Cardiac muscle cell (in vitro differentiated cells and primary cell): Measurements from ENCODE around the gene SMYD5. TPM values are rescaled to one million over a fixed set of nuclear protein-coding genes. Genes with fewer than 3 reads are reported as not detected.
"Not testable (repeated sequence)": the region's sequence is repeated elsewhere in the genome, so short reads cannot be mapped to it uniquely, and the experiment has no call there.

ENCODE experiments used
- DNase-seq, 2 donors: peaks; one replicate each; pipeline versions ENCODE4 v3.0.0 to v3.0.0-alpha.2; 2010 to 2017; ENCODE audit warnings: low read depth in 1 of 2, low spot score in 1 of 2
- H3K27ac ChIP-seq: fragments of 200-600 bp; sonication (generic); 2 replicates; pipeline ENCODE4 v1.5.1; 2016
- H3K27me3 ChIP-seq: fragments of 200-600 bp; sonication (generic); 2 replicates; pipeline ENCODE4 v1.6.0; 2016; ENCODE audit warnings: control low read depth
- H3K36me3 ChIP-seq: fragments of 200-600 bp; sonication (generic); 2 replicates; pipeline ENCODE4 v1.5.1; 2016; ENCODE audit warnings: control low read depth
- H3K4me1 ChIP-seq: fragments of 200-600 bp; sonication (generic); 2 replicates; pipeline ENCODE4 v1.8.1; 2017; ENCODE audit warnings: low read depth, mild to moderate bottlenecking, mixed run types
- H3K4me3 ChIP-seq: fragments of 200-600 bp; sonication (generic); 2 replicates; pipeline ENCODE4 v1.5.1; 2016; ENCODE audit warnings: mild to moderate bottlenecking
- H3K9me3 ChIP-seq: fragments of 200-600 bp; sonication (generic); 2 replicates; pipeline ENCODE4 v1.5.1; 2017; ENCODE audit warnings: low read depth, mild to moderate bottlenecking, control low read depth
- CTCF ChIP-seq: IDR thresholded peaks from 2 replicates; pipeline ENCODE4 v1.5.1; 2012; ENCODE audit warnings: low read depth, mild to moderate bottlenecking, low read length
- polyA plus RNA-seq: library from polyadenylated mRNA; unstranded; fragments of >200 nt; fragmentation: Nextera tagmentation; extraction: Ambion mirVana; gene quantifications from 2 replicates; pipeline ENCODE4 v1.2.1, GENCODE V29; 2016
- total RNA-seq: library from RNA; depleted of rRNA; stranded (reverse); fragments of >200 nt; gene quantifications from 2 replicates; pipeline ENCODE4 v1.2.3, GENCODE V29; 2016

Gene SMYD5
- total and polyA plus RNA-seq, 2 experiments from 2014 or later: 26.1 to 27.0 TPM

DNA sequence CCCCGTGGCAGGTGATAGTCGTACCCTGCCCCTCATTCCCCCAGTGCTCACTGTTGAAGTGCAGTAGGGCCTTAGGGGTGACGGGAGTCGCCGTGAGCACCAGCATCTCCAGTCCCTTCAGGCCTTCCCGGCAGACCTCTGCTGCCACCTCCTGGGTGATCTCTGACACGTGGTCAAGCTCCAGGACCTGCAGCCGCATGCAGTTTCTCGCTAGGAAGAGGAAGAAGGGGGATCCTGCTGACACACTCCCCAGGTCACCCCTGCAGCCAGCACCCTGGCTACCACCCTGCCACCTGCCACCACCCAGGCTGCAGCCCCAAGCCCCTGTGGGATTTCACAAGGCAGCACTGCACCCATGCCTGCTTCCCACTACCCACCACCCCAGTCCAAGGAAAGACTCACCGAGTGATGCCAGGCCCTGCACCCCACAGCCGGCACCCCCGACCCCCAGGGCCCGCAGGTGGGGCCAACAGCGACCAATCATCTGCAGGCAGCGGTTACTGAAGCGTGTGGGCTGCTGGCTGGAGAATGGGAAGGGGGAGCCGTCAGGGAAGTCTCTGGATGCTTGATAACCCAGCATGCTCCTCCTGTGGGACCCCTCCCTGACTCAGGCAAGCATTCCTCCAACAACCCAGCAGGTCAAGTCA, 46.4 kb downstream of the SMYD5 start:
- H3K27me3 ChIP-seq: no peaks in the 10 kb centered on the region
- H3K27ac ChIP-seq: no peak overlapping the region
- no peak overlapping the region for H3K4me3 ChIP-seq
- peak; percentile 68 to 75 for DNase-seq
- H3K36me3 ChIP-seq: no peaks in the 10 kb centered on the region
- no peaks in the 10 kb centered on the region for H3K4me1 ChIP-seq
- H3K9me3 ChIP-seq: no peaks in the 10 kb centered on the region
- TF ChIP-seq CTCF: peak; percentile 56

GRCh38 chr2:73262108-73262651, 48.1 kb downstream of the SMYD5 start:
- Histone ChIP-seq H3K4me1 (no peaks in the 10 kb centered on the region), H3K27ac (no peak overlapping the region), H3K4me3 (no peak overlapping the region), H3K27me3 (peaks cover 12% of the 10 kb centered on the region), H3K36me3 (no peaks in the 10 kb centered on the region), H3K9me3 (no peaks in the 10 kb centered on the region)
- no peak for DNase-seq
- no peak for TF ChIP-seq CTCF

- DNase-seq, H3K27ac ChIP-seq, H3K4me3 ChIP-seq, H3K9me3 ChIP-seq, H3K36me3 ChIP-seq, H3K4me1 ChIP-seq: not testable (repeated sequence)
- peaks cover 19% of the 10 kb centered on the region for H3K27me3 ChIP-seq
Observed at GRCh38 chr2:73262691-73263429, 48.8 kb downstream of the SMYD5 start.

DNA sequence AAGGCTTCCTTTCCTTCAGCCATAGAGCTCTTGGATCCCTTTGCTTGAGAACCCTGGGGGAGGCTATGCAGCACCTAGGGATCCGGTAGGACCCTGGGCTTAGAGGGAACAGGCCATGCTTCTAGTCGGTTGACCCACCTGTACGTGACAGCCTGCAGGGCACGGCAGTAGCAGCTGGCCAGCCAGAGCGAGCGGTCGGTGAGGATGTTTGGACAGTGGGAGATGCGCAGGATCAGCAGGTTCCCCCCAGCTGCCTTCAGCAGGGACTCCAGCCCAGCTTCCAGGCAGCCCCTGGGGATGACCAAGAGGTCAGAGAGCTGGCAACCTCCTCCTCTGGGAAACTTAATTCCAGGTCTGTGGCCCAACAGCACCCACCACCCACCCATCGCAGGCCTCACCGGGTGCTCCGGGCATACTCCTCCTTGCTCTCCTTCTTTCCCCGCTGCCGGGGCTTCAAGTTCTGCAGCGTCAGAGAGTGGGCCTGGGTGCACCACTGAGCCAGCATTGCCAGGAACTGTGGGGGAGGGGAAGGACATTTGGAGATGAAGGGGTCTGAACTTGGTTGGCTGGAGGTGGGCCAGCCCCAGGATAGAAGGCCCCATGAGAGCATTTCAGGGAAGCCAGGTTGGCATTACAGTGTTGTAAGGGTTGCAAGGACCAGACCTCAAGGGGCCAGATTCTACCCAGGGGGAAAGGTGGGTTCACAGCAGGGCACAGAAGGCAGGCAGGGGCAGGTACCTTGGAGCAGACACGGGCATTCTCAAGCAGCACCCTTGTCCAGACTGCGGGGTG, 49.7 kb downstream of the SMYD5 start:
- peaks cover 27% of the 10 kb centered on the region for H3K27me3 ChIP-seq
- no peak overlapping the region for H3K27ac ChIP-seq
- H3K4me3 ChIP-seq: no peak overlapping the region
- no peak for TF ChIP-seq CTCF
- no peaks in the 10 kb centered on the region for H3K4me1 ChIP-seq
- H3K36me3 ChIP-seq: no peaks in the 10 kb centered on the region
- no peak for DNase-seq
- H3K9me3 ChIP-seq: no peaks in the 10 kb centered on the region

DNA sequence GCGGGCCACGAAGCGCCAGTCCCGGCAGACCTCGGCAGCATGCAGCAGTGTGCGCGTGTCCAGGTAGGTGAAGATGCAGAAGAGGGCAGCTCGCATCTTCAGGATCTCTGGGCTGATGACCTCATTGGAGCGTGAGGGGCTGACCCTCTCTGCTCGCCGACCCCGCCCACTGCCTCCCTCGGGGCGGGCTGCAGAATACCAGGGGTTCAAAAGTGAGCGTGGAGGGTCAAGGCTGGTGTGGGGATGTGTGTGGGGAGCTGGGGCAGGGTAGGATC, 50.2 kb downstream of the SMYD5 start:
- Histone ChIP-seq H3K9me3 (no peaks in the 10 kb centered on the region), H3K4me1 (no peaks in the 10 kb centered on the region), H3K27ac (no peak overlapping the region), H3K27me3 (peaks cover 33% of the 10 kb centered on the region), H3K4me3 (no peak overlapping the region), H3K36me3 (no peaks in the 10 kb centered on the region)
- no peak for TF ChIP-seq CTCF
- DNase-seq: no peak
